Stimulated activated naive CD8-positive, alpha-beta T cell treated with anti-CD3 and anti-CD28 coated beads, Interleukin-15, amount 100 ng/mL, for 72 hours (primary cell): Measurements from ENCODE around the gene JARID2.
A peak's percentile ranks its signal among the peaks of the same experiment; 100 is the strongest.

ENCODE experiments used
- ATAC-seq: fragments of 150-1000 bp; cut with Tn5 transposase; 2 replicates; pipeline ENCODE4 v1.10.0; 2021; ENCODE audit warnings: mild to moderate bottlenecking, moderate library complexity
- DNase-seq, 2 donors: peaks; one replicate each; pipeline ENCODE4 v3.0.0; 2021 to 2022
- H3K27ac Mint-ChIP-seq, 2 donors: one replicate each; pipeline ENCODE4 v1.8.0; 2022; ENCODE audit warnings: mild to moderate bottlenecking in 2 of 2, mixed read lengths in 2 of 2, moderate library complexity in 2 of 2
- H3K27me3 Mint-ChIP-seq: one replicate; pipeline ENCODE4 v1.8.0; 2022; ENCODE audit warnings: mixed read lengths
- H3K4me1 Mint-ChIP-seq: one replicate; pipeline ENCODE4 v1.8.0; 2022; ENCODE audit warnings: mild to moderate bottlenecking, mixed read lengths
- H3K4me3 Mint-ChIP-seq, 2 donors: one replicate each; pipeline ENCODE4 v1.8.0; 2022; ENCODE audit warnings: mild to moderate bottlenecking in 2 of 2, mixed read lengths in 2 of 2, moderate library complexity in 1 of 2
- H3K9me3 Mint-ChIP-seq, 2 donors: one replicate each; pipeline ENCODE4 v1.8.0; 2022; ENCODE audit warnings: mixed read lengths in 2 of 2

Gene JARID2

GRCh38 chr6:15508441-15508871 is 262.6 kb downstream of the JARID2 start:
- no peak overlapping the region for H3K4me3 Mint-ChIP-seq
- DNase-seq = no peak
- no peak for ATAC-seq
- no peaks in the 10 kb centered on the region for H3K9me3 Mint-ChIP-seq
- H3K27me3 Mint-ChIP-seq = no peaks in the 10 kb centered on the region
- no peaks in the 10 kb centered on the region for H3K4me1 Mint-ChIP-seq
- H3K27ac Mint-ChIP-seq = no peak overlapping the region

GRCh38 chr6:15508931-15509330 is 263.1 kb downstream of the JARID2 start:
- Mint-ChIP-seq H3K9me3 (no peaks in the 10 kb centered on the region), H3K27ac (peak overlapping the region in 1 of 2 donors; percentile 91), H3K4me1 (no peaks in the 10 kb centered on the region), H3K4me3 (no peak overlapping the region), H3K27me3 (no peaks in the 10 kb centered on the region)
- ATAC-seq = no peak
- DNase-seq = no peak

GRCh38 chr6:15509335-15509933 is 263.6 kb downstream of the JARID2 start:
- DNase-seq (no peak), ATAC-seq (no peak)
- no peak overlapping the region for H3K4me3 Mint-ChIP-seq
- H3K27ac Mint-ChIP-seq = peak overlapping the region in 1 of 2 donors; percentile 91
- no peaks in the 10 kb centered on the region for H3K27me3 Mint-ChIP-seq
- H3K9me3 Mint-ChIP-seq = no peaks in the 10 kb centered on the region
- H3K4me1 Mint-ChIP-seq = peaks cover 3% of the 10 kb centered on the region

- Mint-ChIP-seq H3K27ac (peak overlapping the region in 1 of 2 donors; percentile 79), H3K4me1 (peaks cover 10% of the 10 kb centered on the region), H3K27me3 (no peaks in the 10 kb centered on the region), H3K9me3 (no peaks in the 10 kb centered on the region), H3K4me3 (no peak overlapping the region)
- ATAC-seq = peak; percentile 24
- no peak for DNase-seq
These were observed 264.3 kb downstream of the JARID2 start for GRCh38 chr6:15510121-15510520.

GRCh38 chr6:15510536-15511247 is 264.8 kb downstream of the JARID2 start:
- H3K27ac Mint-ChIP-seq = peak overlapping the region; percentile 43 to 79
- H3K4me1 Mint-ChIP-seq = peaks cover 13% of the 10 kb centered on the region

GRCh38 chr6:15511248-15512125 is 265.6 kb downstream of the JARID2 start:
- Mint-ChIP-seq H3K27ac (peak overlapping the region; percentile 17 to 42), H3K4me3 (no peak overlapping the region), H3K27me3 (no peaks in the 10 kb centered on the region), H3K4me1 (peaks cover 13% of the 10 kb centered on the region), H3K9me3 (no peaks in the 10 kb centered on the region)
- DNase-seq (no peak), ATAC-seq (no peak)

More at GRCh38 chr6:15510536-15511247, 264.8 kb downstream of the JARID2 start:
- H3K9me3 Mint-ChIP-seq = no peaks in the 10 kb centered on the region
- H3K4me3 Mint-ChIP-seq = no peak overlapping the region
- ATAC-seq (no peak), DNase-seq (no peak)
- H3K27me3 Mint-ChIP-seq = no peaks in the 10 kb centered on the region

GRCh38 chr6:15512126-15512525 is 266.3 kb downstream of the JARID2 start:
- DNase-seq = no peak
- no peak for ATAC-seq
- no peaks in the 10 kb centered on the region for H3K9me3 Mint-ChIP-seq
- no peaks in the 10 kb centered on the region for H3K27me3 Mint-ChIP-seq
- peaks cover 13% of the 10 kb centered on the region for H3K4me1 Mint-ChIP-seq
- peak overlapping the region in 1 of 2 donors; percentile 17 for H3K27ac Mint-ChIP-seq
- no peak overlapping the region for H3K4me3 Mint-ChIP-seq

- H3K4me1 Mint-ChIP-seq = peaks cover 13% of the 10 kb centered on the region
- no peaks in the 10 kb centered on the region for H3K27me3 Mint-ChIP-seq
- no peak overlapping the region for H3K4me3 Mint-ChIP-seq
- ATAC-seq (no peak), DNase-seq (no peak)
- H3K9me3 Mint-ChIP-seq = no peaks in the 10 kb centered on the region
- no peak overlapping the region for H3K27ac Mint-ChIP-seq
These were observed 266.9 kb downstream of the JARID2 start for GRCh38 chr6:15512721-15513120.

GRCh38 chr6:15513131-15513771 is 267.4 kb downstream of the JARID2 start:
- Mint-ChIP-seq H3K27me3 (no peaks in the 10 kb centered on the region), H3K27ac (peak overlapping the region; percentile 50 to 95), H3K4me3 (no peak overlapping the region), H3K9me3 (no peaks in the 10 kb centered on the region), H3K4me1 (peaks cover 13% of the 10 kb centered on the region)
- DNase-seq (no peak), ATAC-seq (peak; percentile 18)

GRCh38 chr6:15513801-15514711 is 268.2 kb downstream of the JARID2 start:
- Mint-ChIP-seq H3K9me3 (no peaks in the 10 kb centered on the region), H3K4me1 (peaks cover 13% of the 10 kb centered on the region), H3K27me3 (no peaks in the 10 kb centered on the region), H3K27ac (peak overlapping the region; percentile 50 to 95), H3K4me3 (no peak overlapping the region)
- DNase-seq (no peak), ATAC-seq (no peak)

GRCh38 chr6:15515226-15515625 is 269.4 kb downstream of the JARID2 start:
- H3K27me3 Mint-ChIP-seq = no peaks in the 10 kb centered on the region
- H3K9me3 Mint-ChIP-seq = no peaks in the 10 kb centered on the region
- H3K4me1 Mint-ChIP-seq = peaks cover 13% of the 10 kb centered on the region
- H3K4me3 Mint-ChIP-seq = no peak overlapping the region
- H3K27ac Mint-ChIP-seq = peak overlapping the region; percentile 54 to 95
- ATAC-seq (no peak), DNase-seq (no peak)

- DNase-seq (no peak), ATAC-seq (no peak)
- Mint-ChIP-seq H3K4me3 (no peak overlapping the region), H3K4me1 (peaks cover 13% of the 10 kb centered on the region), H3K27me3 (no peaks in the 10 kb centered on the region), H3K9me3 (no peaks in the 10 kb centered on the region), H3K27ac (peak overlapping the region; percentile 57 to 83)
These were observed 269.9 kb downstream of the JARID2 start for GRCh38 chr6:15515660-15516375.

GRCh38 chr6:15516378-15516777 is 270.5 kb downstream of the JARID2 start:
- H3K9me3 Mint-ChIP-seq = no peaks in the 10 kb centered on the region
- peak overlapping the region; percentile 57 to 83 for H3K27ac Mint-ChIP-seq
- DNase-seq (no peak), ATAC-seq (no peak)
- no peaks in the 10 kb centered on the region for H3K27me3 Mint-ChIP-seq
- H3K4me1 Mint-ChIP-seq = peaks cover 13% of the 10 kb centered on the region
- no peak overlapping the region for H3K4me3 Mint-ChIP-seq

GRCh38 chr6:15516923-15517560 is 271.2 kb downstream of the JARID2 start:
- H3K27me3 Mint-ChIP-seq = no peaks in the 10 kb centered on the region
- ATAC-seq (no peak), DNase-seq (no peak)
- H3K27ac Mint-ChIP-seq = peak overlapping the region in 1 of 2 donors; percentile 90
- peaks cover 19% of the 10 kb centered on the region for H3K4me1 Mint-ChIP-seq
- no peak overlapping the region for H3K4me3 Mint-ChIP-seq
- H3K9me3 Mint-ChIP-seq = no peaks in the 10 kb centered on the region
